HUDEP-2 (cell line): ENCODE results near the gene CKS2.

Experiments used
- DNase-seq, 76 experiments: peaks; one replicate each; lab custom pipeline; 2025; ENCODE audit not compliant: unreplicated experiment in 76 of 76; lab: John Stamatoyannopoulos, UW

Gene CKS2

DNA sequence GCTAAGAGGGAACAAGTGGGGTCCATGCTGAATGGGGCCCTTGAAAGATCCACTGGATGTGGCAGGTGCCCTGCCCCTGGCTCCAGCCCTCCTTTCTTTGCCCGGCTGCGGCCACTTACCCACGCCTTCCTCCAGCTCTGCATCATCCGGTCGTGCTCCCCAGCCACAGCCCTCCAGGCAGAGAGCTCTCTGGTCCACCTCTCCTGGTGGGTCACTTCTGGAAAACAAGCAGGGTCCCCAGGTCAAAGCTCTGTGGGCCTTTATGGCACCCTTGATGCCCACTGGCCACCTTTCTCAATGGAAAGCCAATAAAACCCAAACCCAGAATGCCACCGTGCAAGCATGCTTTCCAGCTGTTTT, 52.3 kb downstream of the CKS2 start:
- no peak for DNase-seq

- no peak for DNase-seq
These were observed 53.1 kb downstream of the CKS2 start for GRCh38 chr9:89363921-89364665.

- no peak for DNase-seq
These were observed 53.9 kb downstream of the CKS2 start for GRCh38 chr9:89364666-89365531.

DNA sequence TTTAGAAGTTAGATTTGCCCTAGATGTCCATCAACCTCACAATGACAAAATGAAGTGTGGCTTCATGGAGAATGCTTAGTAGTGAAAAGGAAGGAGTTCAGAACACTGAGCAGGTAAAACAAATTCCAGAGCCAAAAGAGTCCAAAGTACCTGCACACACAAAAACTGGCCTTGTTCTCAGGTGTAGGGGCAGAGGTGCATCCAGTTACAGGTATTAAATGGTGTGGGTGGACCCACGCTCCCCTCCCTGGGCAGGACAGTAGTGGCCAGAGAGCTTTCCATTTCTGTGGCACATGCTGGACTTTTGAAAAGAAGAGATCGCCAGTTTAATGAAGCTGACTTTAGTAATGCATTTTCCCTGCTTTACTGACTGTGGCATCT, 54.5 kb downstream of the CKS2 start:
- DNase-seq, result no peak
